Dermis blood vessel endothelial cell (primary cell): ENCODE measurements around the gene SNX8. TPM values are rescaled to one million over a fixed set of nuclear protein-coding genes. Genes with fewer than 3 reads are reported as not detected.
"Not testable (repeated sequence)": the region's sequence is repeated elsewhere in the genome, so short reads cannot be mapped to it uniquely, and the experiment has no call there.

ENCODE experiments used
- DNase-seq: peaks from one replicate; pipeline ENCODE4 v3.0.0; 2010
- total RNA-seq: library from RNA; depleted of rRNA; stranded (reverse); fragments of >200 nt; gene quantifications from 2 replicates; pipeline ENCODE4 v1.2.3, GENCODE V29; 2014

SNX8 gene
- total RNA-seq, 1 donor from 2014 or later: 9.4 TPM

- no peak for DNase-seq
Observed at GRCh38 chr7:2325162-2325561, 10.9 kb upstream of the SNX8 start.

- DNase-seq: no peak
Observed at GRCh38 chr7:2321020-2321419, 6.8 kb upstream of the SNX8 start.

- DNase-seq: no peak
Observed at GRCh38 chr7:2317556-2318293, 3.5 kb upstream of the SNX8 start.

- DNase-seq: peak; percentile 29
Observed at GRCh38 chr7:2316578-2316977, 2.3 kb upstream of the SNX8 start.

- no peak for DNase-seq
Observed at GRCh38 chr7:2315787-2316186, 1.5 kb upstream of the SNX8 start.

- DNase-seq: not testable (repeated sequence)
Observed at GRCh38 chr7:2314956-2315530, 802 bp upstream of the SNX8 start.

GRCh38 chr7:2313450-2314208, 612 bp downstream of the SNX8 start:
- peak; percentile 25 for DNase-seq

GRCh38 chr7:2312267-2312929, 1.8 kb downstream of the SNX8 start:
- DNase-seq: no peak

GRCh38 chr7:2309889-2310331, 4.3 kb downstream of the SNX8 start:
- peak; percentile 86 for DNase-seq

- DNase-seq: no peak
Observed at GRCh38 chr7:2307690-2308107, 6.5 kb downstream of the SNX8 start.

GRCh38 chr7:2306688-2307087, 7.6 kb downstream of the SNX8 start:
- no peak for DNase-seq

GRCh38 chr7:2305258-2305657, 9.0 kb downstream of the SNX8 start:
- DNase-seq: not testable (repeated sequence)

- not testable (repeated sequence) for DNase-seq
Observed at GRCh38 chr7:2303520-2303919, 10.7 kb downstream of the SNX8 start.

GRCh38 chr7:2302743-2303397, 11.4 kb downstream of the SNX8 start:
- DNase-seq: not testable (repeated sequence)

- DNase-seq: no peak
Observed at GRCh38 chr7:2301511-2301863, 12.8 kb downstream of the SNX8 start.

- DNase-seq: no peak
Observed at GRCh38 chr7:2299870-2300512, 14.2 kb downstream of the SNX8 start.

- DNase-seq: peak; percentile 83
Observed at GRCh38 chr7:2299131-2299829, 15.0 kb downstream of the SNX8 start.

GRCh38 chr7:2296832-2297231, 17.4 kb downstream of the SNX8 start:
- no peak for DNase-seq

- DNase-seq: no peak
Observed at GRCh38 chr7:2295936-2296620, 18.2 kb downstream of the SNX8 start.

GRCh38 chr7:2290877-2291276, 23.4 kb downstream of the SNX8 start:
- DNase-seq: no peak

GRCh38 chr7:2289621-2290020, 24.6 kb downstream of the SNX8 start:
- DNase-seq: no peak
